ENCODE results near the gene RFT1.

- no peak for TF ChIP-seq CTCF (IDR thresholded peaks at IDR 0.05; ENCODE audit: extremely low read depth in 1 of 2, insufficient read depth in 1 of 2, low read depth in 1 of 2, low read length in 2 of 2)
- no peak for TF ChIP-seq FOS (IDR thresholded peaks at IDR 0.05; ENCODE audit: borderline replicate concordance, insufficient read depth, low read length)
Measured at GRCh38 chr3:53132347-53132746, 2.1 kb upstream of the RFT1 start.
